ENCODE measurements around the gene MYZAP.

GRCh38 chr15:57665939-57666338, 74.2 kb downstream of the MYZAP start:
- TF ChIP-seq ZBTB33 (IDR thresholded peaks at IDR 0.05; ENCODE audit: borderline replicate concordance, low read depth), result no peak
- TF ChIP-seq RXRA (IDR thresholded peaks at IDR 0.05; ENCODE audit: borderline replicate concordance, low read depth), result no peak
- TF ChIP-seq CTCF (IDR thresholded peaks at IDR 0.05), result no peak
- no peak for TF ChIP-seq RAD21 (IDR thresholded peaks at IDR 0.05; ENCODE audit: low read length)
- TF ChIP-seq TAF1 (IDR thresholded peaks at IDR 0.05; ENCODE audit: borderline replicate concordance, low read depth, low read length), result no peak
- no peak for TF ChIP-seq FOXJ3 (CRISPR knock-in tag; IDR thresholded peaks at IDR 0.05)
- TF ChIP-seq REST (IDR thresholded peaks at IDR 0.05; ENCODE audit: low read depth, low read length), result no peak
- no peak for TF ChIP-seq GABPA (IDR thresholded peaks at IDR 0.05; ENCODE audit: low read depth)

Data from SK-N-SH (cell line).